ENCODE results near the gene SOAT1.

Gene SOAT1

GRCh38 chr1:179288977-179289376 lies 4.6 kb upstream of the SOAT1 start (continued):
- TF ChIP-seq ZBTB11 (tag by site-specific recombination; conservative IDR thresholded peaks at IDR 0.05; ENCODE audit: low read depth) = no peak
- TF ChIP-seq ZNF600 (tag by site-specific recombination; IDR thresholded peaks at IDR 0.05) = no peak
- TF ChIP-seq ZNF791 (tag by site-specific recombination; IDR thresholded peaks at IDR 0.05) = no peak
- TF ChIP-seq ZNF362 (tag by site-specific recombination; IDR thresholded peaks at IDR 0.05) = no peak
- TF ChIP-seq ZNF24 (tag by site-specific recombination; IDR thresholded peaks at IDR 0.05) = no peak
- TF ChIP-seq ZNF266 (tag by site-specific recombination; IDR thresholded peaks at IDR 0.05; ENCODE audit: low read depth) = no peak
- no peak for TF ChIP-seq ZNF596 (tag by site-specific recombination; IDR thresholded peaks at IDR 0.05)

GRCh38 chr1:179295164-179295755 lies 1.7 kb downstream of the SOAT1 start:
- ChIA-PET POLR2A (interaction anchor here (0.6 kb wide), 1 partner anchor 8 kb away, joined by 5 read pairs; no protein-coding TSS in a partner anchor), CTCF (interaction anchor here (0.7 to 2.1 kb wide), 4 partner anchors 8 to 983 kb away, joined by 3 to 5 read pairs (median 3); no protein-coding TSS in a partner anchor)
- peaks cover 6% of the 10 kb centered on the region; the same call in 1 of the 2 replicates for H3K4me1 ChIP-seq (ENCODE audit: control insufficient read depth, insufficient read depth, low read length)
- H3K9me3 ChIP-seq (ENCODE audit: control insufficient read depth, insufficient read depth, low read depth, low read length) = no peaks in the 10 kb centered on the region
- no peak overlapping the region for H3K27ac ChIP-seq (ENCODE audit: extremely low read depth, low read depth, low read length)
- no peaks in the 10 kb centered on the region; a peak in 1 of 3 replicates for H3K36me3 ChIP-seq (ENCODE audit: control insufficient read depth in 2 of 2, insufficient read depth in 1 of 2, low read length in 2 of 2)
- TF ChIP-seq OVOL3 (tag by site-specific recombination; IDR thresholded peaks at IDR 0.05) (no peak), ZNF473 (tag by site-specific recombination; IDR thresholded peaks at IDR 0.05) (no peak), GLIS2 (tag by site-specific recombination; IDR thresholded peaks at IDR 0.05) (no peak), KLF16 (tag by site-specific recombination; IDR thresholded peaks at IDR 0.05) (no peak), ZNF280C (tag by site-specific recombination; IDR thresholded peaks at IDR 0.05) (no peak), BCL6B (tag by site-specific recombination; IDR thresholded peaks at IDR 0.05) (no peak), ZNF114 (tag by site-specific recombination; IDR thresholded peaks at IDR 0.05) (no peak), KLF10 (tag by site-specific recombination; IDR thresholded peaks at IDR 0.05) (no peak)
- H3K4me3 ChIP-seq (ENCODE audit: low read depth, low read length) = no peak overlapping the region

Data from HEK293 (cell line).